ENCODE results near the gene SHISA8.

The SHISA8 gene

DNA sequence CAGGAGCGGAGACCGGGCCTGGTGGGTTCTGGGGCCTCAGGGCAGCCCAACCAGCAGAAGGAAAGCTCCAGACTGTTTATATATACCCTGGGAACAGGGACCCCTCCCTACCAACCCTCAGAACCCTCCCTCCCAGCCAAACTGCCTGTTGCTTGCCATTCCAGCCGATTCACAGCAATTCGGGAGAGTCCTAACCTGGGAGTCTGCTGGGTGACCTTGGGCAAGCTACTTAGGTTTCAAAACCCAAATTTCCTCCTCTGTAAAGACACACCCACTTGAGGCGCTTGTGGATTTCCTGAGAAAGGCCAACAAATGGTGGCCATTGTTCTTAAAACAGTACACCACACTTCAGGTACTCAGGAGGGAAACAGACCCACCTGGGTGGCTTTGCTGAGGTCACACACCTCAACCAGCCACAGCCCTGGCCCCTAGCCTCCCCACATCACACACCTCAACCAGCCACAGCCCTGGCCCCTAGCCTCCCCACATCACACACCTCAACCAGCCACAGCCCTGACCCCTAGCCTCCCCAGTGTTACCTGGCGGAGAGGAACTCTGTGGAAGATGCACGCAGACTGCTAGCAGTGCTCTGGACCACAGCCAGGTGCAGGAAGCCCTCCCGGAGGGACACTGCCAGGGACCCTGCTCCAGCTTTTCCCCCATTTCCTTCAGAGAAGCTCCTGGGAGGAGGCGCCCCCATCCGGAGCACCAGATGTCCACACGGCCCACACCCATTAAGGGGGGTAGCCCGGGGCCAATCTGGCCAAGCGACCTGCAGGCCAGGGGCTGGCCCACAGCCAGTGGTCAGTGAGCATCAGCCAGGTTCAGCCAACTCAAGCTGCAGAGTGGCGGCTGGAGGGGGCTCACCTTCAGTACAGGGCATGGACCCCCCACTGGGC lies 6.2 kb downstream of the SHISA8 start:
- DNase-seq (ENCODE audit: low read depth, low spot score): no peak

DNA sequence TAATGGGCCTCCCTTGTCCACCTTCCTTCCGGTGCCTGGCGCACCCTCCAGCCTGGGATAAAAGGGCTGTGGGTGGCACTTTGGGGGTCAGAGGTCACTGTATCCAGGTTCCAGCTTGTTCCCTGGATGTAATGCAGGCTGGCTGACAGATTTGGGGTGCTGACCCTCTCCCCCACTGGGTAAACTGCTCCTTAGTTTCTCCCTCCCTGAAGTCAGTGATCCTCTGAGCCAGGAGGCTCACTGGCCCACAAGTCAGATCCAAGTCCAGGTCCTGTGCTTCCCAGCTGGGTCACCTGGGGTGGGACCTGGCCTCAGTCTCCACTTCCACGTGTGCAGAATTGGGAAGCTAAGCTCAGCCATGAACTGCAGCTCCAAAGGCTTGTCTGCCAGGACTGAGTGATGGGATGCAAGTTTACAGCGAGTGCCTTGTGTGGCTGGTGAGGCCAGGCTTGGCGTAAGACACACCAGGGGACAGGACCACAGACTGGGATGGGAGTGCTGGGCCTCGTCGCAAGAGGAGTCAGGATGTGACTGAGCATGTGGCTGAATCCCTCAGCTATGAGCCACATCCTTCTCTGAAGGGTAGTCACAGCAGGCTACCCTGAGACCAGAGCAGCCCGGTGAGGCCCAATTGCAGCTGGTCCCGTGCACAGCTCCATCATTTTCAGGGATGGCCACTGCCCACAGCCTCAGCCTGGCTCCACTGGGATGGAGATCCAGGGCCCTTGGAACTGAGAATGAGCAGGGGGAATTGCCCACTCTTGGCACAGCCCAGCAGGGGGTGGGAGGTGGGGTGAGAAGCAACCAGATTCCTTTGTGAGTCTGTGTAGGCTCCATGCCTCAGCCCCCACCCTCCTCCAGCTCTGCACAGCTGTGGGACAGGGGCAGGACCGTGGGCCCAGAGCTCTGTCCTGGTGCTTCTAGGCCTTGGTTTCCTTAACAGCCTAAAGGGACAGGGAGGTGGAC lies 7.2 kb downstream of the SHISA8 start:
- H3K27me3 ChIP-seq (ENCODE audit: insufficient read depth, insufficient read length): peaks cover 26% of the 10 kb centered on the region
- H3K9ac ChIP-seq (ENCODE audit: insufficient read length, low read depth): no peak overlapping the region
- TF ChIP-seq ZNF274 (IDR thresholded peaks at IDR 0.05; ENCODE audit: low read depth, low read length) (no peak), SUZ12 (IDR thresholded peaks at IDR 0.05; ENCODE audit: extremely low read depth, insufficient read depth, insufficient read length) (no peak)
- no peak for DNase-seq (ENCODE audit: low read depth, low spot score)
- H3K4me1 ChIP-seq (ENCODE audit: insufficient read depth, insufficient read length): peaks cover 23% of the 10 kb centered on the region
- H3K36me3 ChIP-seq (ENCODE audit: insufficient read depth, insufficient read length, low read length): peaks cover 39% of the 10 kb centered on the region
- H3K4me3 ChIP-seq (ENCODE audit: insufficient read length, low read depth): no peak overlapping the region
- H3K9me3 ChIP-seq (ENCODE audit: insufficient read depth, low read length): no peaks in the 10 kb centered on the region

More for the DNA sequence above, 6.2 kb downstream of the SHISA8 start:
- Histone ChIP-seq H3K36me3 (ENCODE audit: insufficient read depth, insufficient read length, low read length) (peaks cover 30% of the 10 kb centered on the region), H3K9me3 (ENCODE audit: insufficient read depth, low read length) (no peaks in the 10 kb centered on the region), H3K9ac (ENCODE audit: insufficient read length, low read depth) (no peak overlapping the region), H3K4me1 (ENCODE audit: insufficient read depth, insufficient read length) (peaks cover 23% of the 10 kb centered on the region), H3K4me3 (ENCODE audit: insufficient read length, low read depth) (no peak overlapping the region), H3K27me3 (ENCODE audit: insufficient read depth, insufficient read length) (peaks cover 36% of the 10 kb centered on the region)
- TF ChIP-seq YY1 (IDR thresholded peaks at IDR 0.05; ENCODE audit: insufficient read depth, insufficient read length): no peak
- TF ChIP-seq SUZ12 (IDR thresholded peaks at IDR 0.05; ENCODE audit: extremely low read depth, insufficient read depth, insufficient read length): no peak
- TF ChIP-seq ZNF274 (IDR thresholded peaks at IDR 0.05; ENCODE audit: low read depth, low read length): no peak

DNA sequence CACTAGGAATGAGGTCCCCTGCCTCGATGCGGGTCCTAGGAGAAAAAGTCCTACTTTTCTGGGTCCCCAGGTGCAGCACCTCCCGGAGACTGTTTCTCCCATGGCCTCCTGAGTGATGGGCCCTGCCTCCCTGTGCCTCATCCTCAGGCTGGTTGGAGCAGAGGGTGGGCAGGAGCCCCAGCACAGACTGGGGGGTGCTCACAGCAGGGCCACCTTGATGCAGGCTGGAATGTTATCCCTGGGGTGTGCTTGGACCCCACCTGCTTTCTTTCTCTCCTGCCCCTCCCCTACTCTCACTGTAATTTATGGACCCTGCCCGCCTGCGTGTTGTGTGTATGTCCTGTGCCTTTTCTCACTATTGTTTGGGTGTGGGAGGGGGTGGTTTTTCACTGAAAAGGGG lies 8.1 kb downstream of the SHISA8 start:
- Histone ChIP-seq H3K9ac (ENCODE audit: insufficient read length, low read depth) (no peak overlapping the region), H3K27me3 (ENCODE audit: insufficient read depth, insufficient read length) (peaks cover 17% of the 10 kb centered on the region), H3K9me3 (ENCODE audit: insufficient read depth, low read length) (no peaks in the 10 kb centered on the region), H3K36me3 (ENCODE audit: insufficient read depth, insufficient read length, low read length) (peaks cover 48% of the 10 kb centered on the region), H3K4me1 (ENCODE audit: insufficient read depth, insufficient read length) (peaks cover 19% of the 10 kb centered on the region), H3K4me3 (ENCODE audit: insufficient read length, low read depth) (no peak overlapping the region)
- no peak for DNase-seq (ENCODE audit: low read depth, low spot score)
- no peak for TF ChIP-seq YY1 (IDR thresholded peaks at IDR 0.05; ENCODE audit: insufficient read depth, insufficient read length)
- TF ChIP-seq SUZ12 (IDR thresholded peaks at IDR 0.05; ENCODE audit: extremely low read depth, insufficient read depth, insufficient read length): no peak
- no peak for TF ChIP-seq ZNF274 (IDR thresholded peaks at IDR 0.05; ENCODE audit: low read depth, low read length)

DNA sequence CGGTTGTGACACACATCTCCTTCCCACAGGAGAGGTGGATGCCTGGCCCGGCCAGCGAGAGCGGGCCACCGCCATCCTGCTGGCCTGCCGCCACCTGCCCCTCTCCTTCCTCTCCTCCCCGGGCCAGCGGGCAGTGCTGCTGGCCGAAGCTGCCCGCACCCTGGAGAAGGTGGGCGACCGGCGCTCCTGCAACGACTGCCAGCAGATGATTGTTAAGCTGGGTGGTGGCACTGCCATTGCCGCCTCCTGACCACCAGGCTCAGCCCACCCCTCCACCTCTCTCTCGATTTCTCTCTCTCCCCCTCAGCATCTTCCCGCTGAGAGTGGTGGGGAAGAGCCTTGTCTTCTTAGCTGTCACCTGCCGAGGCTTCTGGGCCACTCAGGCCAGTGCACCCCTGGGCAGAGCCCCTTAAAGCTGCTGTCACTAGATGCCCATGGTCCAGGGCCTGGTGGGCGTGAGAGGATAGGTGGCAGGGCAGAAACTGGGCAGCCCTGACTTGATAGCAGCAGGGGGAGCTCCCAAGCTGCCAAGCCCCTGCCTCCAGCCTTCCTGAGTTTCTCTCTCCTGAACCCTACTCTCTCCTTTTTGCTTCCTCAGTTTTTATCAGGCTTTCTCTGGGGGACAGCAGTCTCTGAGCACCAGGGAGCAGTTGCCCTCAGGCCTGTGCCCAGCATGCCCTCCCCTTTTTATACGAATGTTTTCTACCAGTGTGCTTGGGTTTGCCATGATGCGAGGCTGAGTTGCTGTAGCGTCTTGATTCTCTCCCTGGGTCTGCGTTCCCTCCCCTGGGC lies 9.3 kb downstream of the SHISA8 start:
- TF ChIP-seq YY1 (IDR thresholded peaks at IDR 0.05; ENCODE audit: insufficient read depth, insufficient read length) (no peak), ZNF274 (IDR thresholded peaks at IDR 0.05; ENCODE audit: low read depth, low read length) (no peak), SUZ12 (IDR thresholded peaks at IDR 0.05; ENCODE audit: extremely low read depth, insufficient read depth, insufficient read length) (no peak)
- Histone ChIP-seq H3K27me3 (ENCODE audit: insufficient read depth, insufficient read length) (peaks cover 5% of the 10 kb centered on the region), H3K9ac (ENCODE audit: insufficient read length, low read depth) (no peak overlapping the region), H3K9me3 (ENCODE audit: insufficient read depth, low read length) (no peaks in the 10 kb centered on the region), H3K4me1 (ENCODE audit: insufficient read depth, insufficient read length) (peaks cover 19% of the 10 kb centered on the region), H3K36me3 (ENCODE audit: insufficient read depth, insufficient read length, low read length) (peaks cover 58% of the 10 kb centered on the region), H3K4me3 (ENCODE audit: insufficient read length, low read depth) (no peak overlapping the region)
- DNase-seq (ENCODE audit: low read depth, low spot score): no peak

DNA sequence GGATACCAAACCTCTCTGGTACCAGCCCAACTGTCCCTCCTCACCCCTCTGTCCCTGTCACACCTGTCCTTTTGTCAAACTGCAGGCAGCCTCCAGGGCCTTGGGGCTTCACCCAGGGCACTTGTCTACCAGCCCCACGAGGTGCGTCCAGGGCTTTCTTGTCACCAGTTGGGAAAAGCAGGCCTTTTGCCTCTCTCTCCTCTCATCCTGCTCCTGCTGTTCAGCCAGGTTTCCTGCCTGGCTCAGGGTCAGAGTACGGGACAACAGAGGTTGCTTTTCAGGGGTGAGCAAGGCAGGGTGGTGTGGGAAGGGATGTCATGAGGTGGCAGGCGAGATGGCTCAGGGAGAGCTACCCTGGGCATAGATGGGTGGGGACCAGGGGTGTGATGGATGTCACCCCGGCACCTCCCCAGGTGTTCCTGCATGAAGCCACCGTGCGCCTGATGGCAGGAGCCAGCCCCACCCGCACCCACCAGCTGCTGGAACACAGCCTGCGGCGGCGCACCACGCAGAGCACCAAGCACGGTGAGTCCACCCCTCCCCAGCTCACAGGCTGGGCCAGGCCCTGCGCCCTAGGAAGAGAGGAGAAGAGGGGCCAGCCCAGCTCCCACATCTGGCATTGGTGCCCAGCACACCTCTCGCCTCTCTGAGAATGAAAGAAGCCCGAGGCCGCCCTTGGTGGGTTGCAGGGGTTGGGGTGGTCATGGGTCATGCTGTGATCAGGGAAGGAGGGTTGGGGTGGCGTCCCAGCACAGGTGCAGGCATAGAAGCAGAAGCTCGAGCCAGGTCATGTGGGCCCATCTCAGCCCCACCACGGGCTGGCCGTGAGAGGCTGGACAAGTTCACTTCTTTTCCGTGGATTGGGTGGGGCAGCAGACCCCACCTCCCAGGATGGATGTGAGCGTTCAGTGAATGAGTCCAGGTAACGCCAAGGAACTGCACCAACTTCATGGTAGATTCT lies 10.1 kb downstream of the SHISA8 start:
- no peak overlapping the region for H3K4me3 ChIP-seq (ENCODE audit: insufficient read length, low read depth)

DNA sequence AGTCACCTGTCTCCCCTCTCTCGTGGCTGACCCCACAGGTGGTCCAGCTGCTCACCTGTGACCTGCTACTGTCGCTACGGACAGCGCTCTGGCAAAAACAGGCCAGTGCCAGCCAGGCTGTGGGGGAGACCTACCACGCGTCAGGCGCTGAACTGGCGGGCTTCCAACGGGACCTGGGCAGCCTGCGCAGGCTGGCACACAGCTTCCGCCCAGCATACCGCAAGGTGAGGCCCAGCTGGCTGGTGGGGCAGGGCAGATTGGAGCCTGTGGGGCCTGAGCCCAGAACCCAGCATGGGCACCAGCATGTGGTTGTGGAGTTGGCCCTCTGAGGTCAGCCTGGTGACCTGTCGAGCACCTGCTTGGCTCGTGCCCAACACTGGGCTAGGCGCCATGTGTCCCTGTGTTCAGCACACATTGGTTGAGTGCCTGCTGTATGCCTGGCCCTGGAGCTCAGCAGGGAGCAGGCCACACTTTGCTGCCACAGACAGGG lies 11.9 kb downstream of the SHISA8 start:
- H3K36me3 ChIP-seq (ENCODE audit: insufficient read depth, insufficient read length, low read length): peaks cover 81% of the 10 kb centered on the region
- peaks cover 6% of the 10 kb centered on the region for H3K4me1 ChIP-seq (ENCODE audit: insufficient read depth, insufficient read length)
- no peaks in the 10 kb centered on the region for H3K9me3 ChIP-seq (ENCODE audit: insufficient read depth, low read length)
- no peak overlapping the region for H3K9ac ChIP-seq (ENCODE audit: insufficient read length, low read depth)
- DNase-seq (ENCODE audit: low read depth, low spot score): no peak
- H3K27me3 ChIP-seq (ENCODE audit: insufficient read depth, insufficient read length): no peaks in the 10 kb centered on the region
- no peak for TF ChIP-seq SUZ12 (IDR thresholded peaks at IDR 0.05; ENCODE audit: extremely low read depth, insufficient read depth, insufficient read length)
- no peak for TF ChIP-seq YY1 (IDR thresholded peaks at IDR 0.05; ENCODE audit: insufficient read depth, insufficient read length)
- TF ChIP-seq ZNF274 (IDR thresholded peaks at IDR 0.05; ENCODE audit: low read depth, low read length): no peak
- H3K4me3 ChIP-seq (ENCODE audit: insufficient read length, low read depth): no peak overlapping the region

More for the DNA sequence above, 10.1 kb downstream of the SHISA8 start:
- peaks cover 67% of the 10 kb centered on the region for H3K36me3 ChIP-seq (ENCODE audit: insufficient read depth, insufficient read length, low read length)
- H3K9me3 ChIP-seq (ENCODE audit: insufficient read depth, low read length): no peaks in the 10 kb centered on the region
- no peak for TF ChIP-seq ZNF274 (IDR thresholded peaks at IDR 0.05; ENCODE audit: low read depth, low read length)
- TF ChIP-seq SUZ12 (IDR thresholded peaks at IDR 0.05; ENCODE audit: extremely low read depth, insufficient read depth, insufficient read length): no peak
- TF ChIP-seq YY1 (IDR thresholded peaks at IDR 0.05; ENCODE audit: insufficient read depth, insufficient read length): no peak
- no peaks in the 10 kb centered on the region for H3K27me3 ChIP-seq (ENCODE audit: insufficient read depth, insufficient read length)
- no peak for DNase-seq (ENCODE audit: low read depth, low spot score)
- no peak overlapping the region for H3K9ac ChIP-seq (ENCODE audit: insufficient read length, low read depth)
- peaks cover 17% of the 10 kb centered on the region for H3K4me1 ChIP-seq (ENCODE audit: insufficient read depth, insufficient read length)
